B cell (primary cell): ENCODE data around the gene TBX10. TPM values are rescaled to one million over a fixed set of nuclear protein-coding genes. Genes with fewer than 3 reads are reported as not detected.

Experiments
- ATAC-seq: fragments of 200-7000 bp; cut with Tn5 transposase; one replicate; pipeline ENCODE4 v1.10.0; 2021; ENCODE audit warnings: low read depth, mild to moderate bottlenecking, moderate number of reproducible peaks, moderate library complexity
- CTCF ChIA-PET: fragments of 350-600 bp; sonication (Branson Sonifier 250); formaldehyde crosslinking; loops from one replicate; lab custom pipeline; 2021; ENCODE audit warnings: antibody characterized with exemption, inconsistent platforms; lab: Charles Lee
- POLR2A ChIA-PET: fragments of 350-600 bp; sonication (Branson Sonifier 250); formaldehyde crosslinking; loops from one replicate; lab custom pipeline; 2021; ENCODE audit warnings: antibody characterized with exemption; lab: Charles Lee
- DNase-seq: peaks from one replicate; pipeline ENCODE4 v3.0.0; 2013
- H2AFZ ChIP-seq: 2 replicates; pipeline ENCODE4 v1.6.1; 2012; ENCODE audit warnings: mild to moderate bottlenecking, low read depth, low read length; ENCODE audit not compliant: insufficient read depth, poor library complexity, severe bottlenecking
- H3K27ac ChIP-seq, 2 donors: 1 replicate in 1 of 2; 2 replicates in 1 of 2; pipeline ENCODE4 v1.5.1; 2012 to 2013; ENCODE audit warnings: low read length in 2 of 2, mild to moderate bottlenecking in 2 of 2, moderate library complexity in 1 of 2
- H3K27me3 ChIP-seq, 4 experiments: fragments of 200-600 bp in 1 of 4; sonication (generic) in 1 of 4; replicated peaks in 1 of 4; 1 replicate in 2 of 4; 2 replicates in 2 of 4; pipeline versions ENCODE4 v1.6.1 to v1.7.0; 2013 to 2016; ENCODE audit warnings: low read length in 3 of 4, mild to moderate bottlenecking in 2 of 4, mixed read lengths in 1 of 4, moderate library complexity in 1 of 4; ENCODE audit not compliant: insufficient read depth in 4 of 4, control insufficient read depth in 3 of 4; ENCODE audit errors: control extremely low read depth in 1 of 4
- H3K36me3 ChIP-seq, 2 experiments: replicated peaks in 1 of 2; 1 replicate in 1 of 2; 2 replicates in 1 of 2; pipeline versions ENCODE4 v1.6.1 to v1.7.1; 2013; ENCODE audit warnings: low read length in 1 of 2; ENCODE audit not compliant: insufficient read depth in 2 of 2, control insufficient read depth in 1 of 2; ENCODE audit errors: control extremely low read depth in 1 of 2, extremely low read depth in 1 of 2
- H3K4me1 ChIP-seq, 2 donors: fragments of 200-600 bp in 1 of 2; sonication (generic) in 1 of 2; 1 replicate in 1 of 2; 2 replicates in 1 of 2; pipeline versions ENCODE4 v1.5.1 to v1.6.1; 2013 to 2017; ENCODE audit warnings: low read length in 2 of 2; ENCODE audit not compliant: control insufficient read depth in 2 of 2, insufficient read depth in 2 of 2
- H3K4me2 ChIP-seq: replicated peaks from 2 replicates; pipeline ENCODE3; 2012; ENCODE audit warnings: mild to moderate bottlenecking, low read depth, low read length; ENCODE audit not compliant: poor library complexity, severe bottlenecking
- H3K4me3 ChIP-seq, 5 experiments: fragments of 200-600 bp in 1 of 5; sonication (generic) in 1 of 5; 1 replicate in 3 of 5; 2 replicates in 2 of 5; pipeline versions ENCODE4 v1.5.1 to v1.7.0; 2011 to 2016; ENCODE audit warnings: low read length in 4 of 5, mild to moderate bottlenecking in 4 of 5, low read depth in 2 of 5, control low read depth in 1 of 5, moderate library complexity in 1 of 5; ENCODE audit not compliant: insufficient read depth in 1 of 5; ENCODE audit errors: control extremely low read depth in 1 of 5, extremely low read depth in 1 of 5
- H3K79me2 ChIP-seq: fragments of 200-600 bp; sonication (generic); one replicate; pipeline ENCODE4 v1.6.0; 2016; ENCODE audit warnings: low read length; ENCODE audit not compliant: control insufficient read depth, insufficient read depth
- H3K9ac ChIP-seq: fragments of 200-600 bp; sonication (generic); 2 replicates; pipeline ENCODE4 v1.6.1; 2017; ENCODE audit warnings: mild to moderate bottlenecking, low read length, moderate library complexity
- H3K9me3 ChIP-seq, 3 donors: one replicate each; pipeline versions ENCODE4 v1.6.1 to v1.7.1; 2013; ENCODE audit warnings: low read length in 2 of 3; ENCODE audit not compliant: control insufficient read depth in 2 of 3, insufficient read depth in 1 of 3; ENCODE audit errors: control extremely low read depth in 1 of 3
- H4K20me1 ChIP-seq: 2 replicates; pipeline ENCODE4 v1.6.0; 2012; ENCODE audit warnings: mild to moderate bottlenecking, low read length; ENCODE audit not compliant: insufficient read depth, control insufficient read depth, poor library complexity, severe bottlenecking
- H3K27ac Mint-ChIP-seq: one replicate; pipeline ENCODE4 v1.8.0; 2021; ENCODE audit warnings: mixed read lengths
- H3K27me3 Mint-ChIP-seq: one replicate; pipeline ENCODE4 v1.8.0; 2021; ENCODE audit warnings: mixed read lengths
- H3K4me1 Mint-ChIP-seq: one replicate; pipeline ENCODE4 v1.8.0; 2021; ENCODE audit warnings: mixed read lengths
- H3K4me3 Mint-ChIP-seq: one replicate; pipeline ENCODE4 v1.8.0; 2021; ENCODE audit warnings: mixed read lengths
- H3K9me3 Mint-ChIP-seq: one replicate; pipeline ENCODE4 v1.8.0; 2022; ENCODE audit warnings: mixed read lengths; ENCODE audit not compliant: insufficient read depth
- EZH2 ChIP-seq: IDR thresholded peaks from 2 replicates; pipeline ENCODE4 v1.6.1; 2012; ENCODE audit warnings: borderline replicate concordance, low read depth, mild to moderate bottlenecking, moderate library complexity, low read length; ENCODE audit not compliant: insufficient read depth, poor library complexity, severe bottlenecking
- WGBS: methylation state at CpG from one replicate; pipeline ENCODE4 v1.1.5; 2013; ENCODE audit warnings: missing lambda C conversion rate; ENCODE audit not compliant: insufficient coverage; 5-methylcytosine and 5-hydroxymethylcytosine counted together
- intact Hi-C: fragments of 100-400 bp; cut with micrococcal nuclease; formaldehyde crosslinking; loops from one replicate; pipeline ENCODE4 v1.10.0; 2022
- polyA plus RNA-seq: library from polyadenylated mRNA; depleted of rRNA; stranded (reverse); fragments of >200 nt; gene quantifications from 2 replicates; pipeline ENCODE4 v1.2.3, GENCODE V29; 2012
- total RNA-seq, 2 donors: library from RNA; stranded (reverse); fragments of 120-200 nt in 1 of 2; gene quantifications; 1 replicate in 1 of 2; 2 replicates in 1 of 2; pipeline versions ENCODE4 v1.2.3 to v1.2.4, GENCODE V29; 2013 to 2022
- TF ChIP-seq, protein P1 (sequence below): fragments of 200-600 bp; IDR thresholded peaks from one replicate; pipeline ENCODE4 v1.8.0; 2022; ENCODE audit warnings: antibody characterized with exemption, mild to moderate bottlenecking

TBX10 gene
- total and polyA plus RNA-seq, 2 donors (not counting 1 experiment from before 2014, with no cell fraction given) = not detected

DNA sequence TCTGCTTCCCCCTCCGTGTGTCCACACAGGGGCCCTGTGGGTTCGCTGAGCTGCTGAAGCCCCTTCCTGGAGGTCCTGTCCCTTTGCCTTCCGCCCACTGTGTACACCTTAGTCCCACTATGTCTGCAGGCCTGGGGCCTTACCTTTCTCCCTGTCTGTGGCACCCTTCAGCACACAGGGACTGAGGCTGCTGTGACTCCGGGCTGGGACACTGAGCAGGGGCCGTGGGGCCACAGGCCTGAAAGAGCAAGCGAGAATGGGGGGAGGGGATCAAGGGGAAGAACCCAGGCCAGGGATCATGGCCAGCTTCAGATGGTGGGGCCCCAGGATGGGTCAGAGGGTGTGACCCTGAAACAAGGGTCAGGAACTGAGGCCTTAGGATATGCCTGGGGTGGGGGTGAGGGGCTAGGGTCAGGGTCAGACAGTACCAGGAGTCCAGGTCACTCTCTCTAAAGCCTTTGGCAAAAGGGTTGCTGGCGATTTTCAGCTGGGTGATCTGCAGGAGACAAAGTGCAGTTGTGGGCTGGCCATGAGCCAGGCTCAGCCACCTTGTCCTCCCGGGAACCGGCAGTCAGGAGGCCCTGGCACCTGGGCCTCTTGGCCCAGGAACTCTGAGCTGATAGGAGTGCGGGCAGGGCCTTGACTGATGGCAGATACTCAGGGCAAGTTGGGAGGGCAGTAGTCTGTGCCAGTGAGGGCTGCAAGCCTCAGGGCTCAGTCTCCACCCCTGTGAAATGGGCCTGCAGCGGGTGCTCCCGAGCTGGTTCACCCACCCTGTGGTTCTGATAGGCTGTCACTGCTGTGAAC, 7.2 kb downstream of the TBX10 start:
- Histone ChIP-seq H3K9me3 (no peaks in the 10 kb centered on the region), H3K4me2 (no peak overlapping the region), H3K4me1 (peaks cover 14 to 19% of the 10 kb centered on the region in 2 donors), H3K36me3 (no peaks in the 10 kb centered on the region), H2AFZ (no peak overlapping the region), H4K20me1 (peaks cover 9% of the 10 kb centered on the region), H3K27ac (no peak overlapping the region), H3K27me3 (no peaks in the 10 kb centered on the region), H3K9ac (no peak overlapping the region), H3K4me3 (no peak overlapping the region), H3K79me2 (no peaks in the 10 kb centered on the region)
- 72% methylated on average over 10 of the region's 12 CpGs for WGBS
- ChIA-PET POLR2A (no interaction called here), CTCF (interaction anchor here (1.6 to 7.5 kb wide), 3 partner anchors 8 to 25 kb away, joined by 3 to 105 read pairs (median 77); partner anchors contain the start of gene ACY3)
- TF ChIP-seq EZH2 = no peak
- Mint-ChIP-seq H3K4me1 (peaks cover 18% of the 10 kb centered on the region), H3K27ac (peak overlapping the region; percentile 73), H3K27me3 (no peaks in the 10 kb centered on the region), H3K4me3 (peak overlapping the region; percentile 67), H3K9me3 (no peaks in the 10 kb centered on the region)
- intact Hi-C loops = no loop called here
- no peak for ATAC-seq
- DNase-seq = peak; percentile 25

DNA sequence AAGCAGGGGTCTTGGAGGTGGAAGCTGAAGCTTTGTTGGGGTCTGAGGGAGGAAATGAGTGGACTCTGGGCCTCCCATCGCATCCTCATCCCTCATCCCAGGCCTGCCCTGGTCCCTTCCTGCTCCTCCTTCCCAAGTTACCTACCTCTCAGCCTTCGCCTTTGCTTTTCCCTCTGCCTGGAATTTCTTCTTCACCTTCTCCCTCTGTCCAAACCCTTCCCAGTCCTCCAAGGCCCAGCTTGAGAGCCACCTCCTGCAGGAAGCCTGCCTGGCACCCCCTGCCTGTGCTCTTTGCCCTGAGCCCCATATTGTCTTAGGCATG, 7.7 kb downstream of the TBX10 start:
- POLR2A ChIA-PET = no interaction called here
- Mint-ChIP-seq H3K9me3 (no peaks in the 10 kb centered on the region), H3K27me3 (no peaks in the 10 kb centered on the region), H3K4me1 (peaks cover 15% of the 10 kb centered on the region), H3K27ac (peak overlapping the region; percentile 73), H3K4me3 (peak overlapping the region; percentile 67)
- intact Hi-C loops = no loop called here
- no peak for ATAC-seq
- Histone ChIP-seq H3K9me3 (no peaks in the 10 kb centered on the region), H3K79me2 (no peaks in the 10 kb centered on the region), H3K4me2 (no peak overlapping the region), H3K9ac (no peak overlapping the region), H3K27ac (no peak overlapping the region), H2AFZ (no peak overlapping the region), H3K4me1 (peaks cover 14 to 19% of the 10 kb centered on the region in 2 donors), H3K4me3 (no peak overlapping the region), H3K36me3 (no peaks in the 10 kb centered on the region), H4K20me1 (peaks cover 9% of the 10 kb centered on the region), H3K27me3 (no peaks in the 10 kb centered on the region)
- 100% methylated on average over 2 of the region's 2 CpGs for WGBS
- peak; percentile 12 for DNase-seq
- no peak for TF ChIP-seq EZH2
- TF ChIP-seq, protein P1, sequence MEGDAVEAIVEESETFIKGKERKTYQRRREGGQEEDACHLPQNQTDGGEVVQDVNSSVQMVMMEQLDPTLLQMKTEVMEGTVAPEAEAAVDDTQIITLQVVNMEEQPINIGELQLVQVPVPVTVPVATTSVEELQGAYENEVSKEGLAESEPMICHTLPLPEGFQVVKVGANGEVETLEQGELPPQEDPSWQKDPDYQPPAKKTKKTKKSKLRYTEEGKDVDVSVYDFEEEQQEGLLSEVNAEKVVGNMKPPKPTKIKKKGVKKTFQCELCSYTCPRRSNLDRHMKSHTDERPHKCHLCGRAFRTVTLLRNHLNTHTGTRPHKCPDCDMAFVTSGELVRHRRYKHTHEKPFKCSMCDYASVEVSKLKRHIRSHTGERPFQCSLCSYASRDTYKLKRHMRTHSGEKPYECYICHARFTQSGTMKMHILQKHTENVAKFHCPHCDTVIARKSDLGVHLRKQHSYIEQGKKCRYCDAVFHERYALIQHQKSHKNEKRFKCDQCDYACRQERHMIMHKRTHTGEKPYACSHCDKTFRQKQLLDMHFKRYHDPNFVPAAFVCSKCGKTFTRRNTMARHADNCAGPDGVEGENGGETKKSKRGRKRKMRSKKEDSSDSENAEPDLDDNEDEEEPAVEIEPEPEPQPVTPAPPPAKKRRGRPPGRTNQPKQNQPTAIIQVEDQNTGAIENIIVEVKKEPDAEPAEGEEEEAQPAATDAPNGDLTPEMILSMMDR = no peak
- CTCF ChIA-PET = interaction anchor here (0.6 to 7.5 kb wide), 4 partner anchors 9 to 162 kb away, joined by 3 to 105 read pairs (median 40); partner anchors contain the start of gene ACY3
